Suppressor macrophage treated with lipopolysaccharide for 4 hours (primary cell): Measurements from ENCODE around the gene CCDC180.
"Not testable (repeated sequence)": the region's sequence is repeated elsewhere in the genome, so short reads cannot be mapped to it uniquely, and the experiment has no call there.

Experiments used
- DNase-seq: peaks from one replicate; pipeline ENCODE4 v3.0.0-alpha.2; 2020

Gene CCDC180

DNA sequence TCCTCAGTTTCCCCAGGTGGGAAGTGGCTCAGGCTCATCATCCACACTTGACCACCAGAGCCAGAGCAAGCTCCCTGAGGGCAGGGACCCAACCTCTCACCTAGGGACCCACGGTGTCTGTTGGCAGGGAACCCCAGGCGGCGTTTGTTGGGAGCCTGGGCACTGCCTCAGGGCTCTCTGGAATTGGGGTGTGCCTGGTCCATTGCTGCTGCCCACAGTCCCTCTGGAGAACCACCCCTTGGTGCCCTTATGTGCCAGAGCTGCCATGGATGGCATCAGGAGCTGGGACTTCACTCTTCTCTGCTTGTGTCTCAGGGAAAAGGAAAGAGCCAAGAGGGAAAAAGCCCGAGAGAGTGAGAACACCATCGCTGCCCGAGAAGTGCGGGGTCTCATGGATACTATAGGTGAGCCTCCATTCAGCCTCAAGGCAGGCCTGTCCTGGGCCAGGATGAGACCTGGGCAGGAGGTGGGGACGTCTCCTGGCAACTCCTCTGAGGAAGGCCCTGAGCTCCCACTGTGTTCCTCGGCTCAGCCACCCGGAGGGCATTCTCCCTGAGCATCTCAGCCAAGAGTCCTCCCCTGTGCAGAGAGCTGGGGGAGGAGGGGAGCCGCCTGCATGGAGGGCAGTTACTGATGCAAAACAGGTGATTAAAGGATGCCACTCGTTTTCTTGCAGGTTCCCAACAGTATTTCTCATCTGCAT is 4.5 kb downstream of the CCDC180 start:
- no peak for DNase-seq

DNA sequence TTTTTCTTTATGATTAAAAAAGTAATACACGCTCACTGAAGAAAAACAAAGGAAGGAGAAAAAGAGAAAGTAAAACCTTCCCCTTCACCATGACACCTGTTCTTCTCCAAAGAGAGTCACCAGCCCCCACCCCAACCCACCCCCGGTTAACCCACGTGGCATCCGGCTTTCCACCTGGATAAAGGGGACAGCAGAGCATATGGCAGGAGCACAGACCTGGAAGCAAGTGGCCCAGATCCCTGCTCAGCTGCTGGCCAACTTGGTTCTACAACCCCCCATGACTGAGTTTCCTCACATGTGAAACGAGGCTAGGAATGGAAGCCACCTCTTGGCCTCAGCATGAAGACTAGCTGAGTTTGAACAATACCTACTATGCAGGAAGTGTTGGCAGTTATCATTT is 5.1 kb downstream of the CCDC180 start:
- no peak for DNase-seq

DNA sequence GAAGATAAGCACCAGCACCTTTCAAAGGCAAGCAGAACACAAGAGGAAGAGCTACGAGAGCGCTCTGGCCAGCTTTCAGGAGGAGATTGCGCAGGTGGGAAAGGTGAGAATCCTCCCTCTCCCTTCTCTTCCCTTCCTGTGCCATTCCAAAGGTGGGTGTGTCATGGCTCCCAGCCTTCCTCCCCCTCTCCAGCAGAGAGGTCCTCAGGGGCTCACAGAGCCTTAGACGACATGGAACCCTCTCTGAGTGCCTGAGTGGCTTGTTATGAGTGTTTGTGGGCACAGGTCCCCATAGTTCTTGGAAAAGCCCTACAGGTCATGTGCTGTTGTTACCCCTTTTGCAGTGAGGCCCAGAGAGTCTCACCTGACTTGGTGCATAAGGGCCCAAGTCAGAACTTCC is 5.8 kb downstream of the CCDC180 start:
- no peak for DNase-seq

DNA sequence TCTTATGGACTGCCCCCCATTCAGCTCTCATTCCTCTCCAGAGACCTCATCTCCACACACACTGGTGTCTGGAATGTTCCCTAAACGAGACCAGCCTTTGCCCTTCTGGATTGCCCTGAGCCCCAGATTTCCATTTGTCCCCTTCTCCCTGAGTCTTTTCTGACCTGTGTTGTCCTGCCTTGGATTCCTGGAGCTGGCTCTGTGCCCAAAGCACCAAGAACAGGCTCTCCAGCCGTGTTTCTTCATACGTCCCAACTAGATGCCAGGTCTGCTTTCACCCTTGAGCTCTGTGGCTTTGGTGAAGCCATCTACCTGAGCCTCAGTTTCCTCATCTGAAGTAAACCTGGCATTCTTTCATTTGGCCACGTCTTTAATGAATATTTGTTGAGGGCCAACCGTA is 6.3 kb downstream of the CCDC180 start:
- no peak for DNase-seq

DNA sequence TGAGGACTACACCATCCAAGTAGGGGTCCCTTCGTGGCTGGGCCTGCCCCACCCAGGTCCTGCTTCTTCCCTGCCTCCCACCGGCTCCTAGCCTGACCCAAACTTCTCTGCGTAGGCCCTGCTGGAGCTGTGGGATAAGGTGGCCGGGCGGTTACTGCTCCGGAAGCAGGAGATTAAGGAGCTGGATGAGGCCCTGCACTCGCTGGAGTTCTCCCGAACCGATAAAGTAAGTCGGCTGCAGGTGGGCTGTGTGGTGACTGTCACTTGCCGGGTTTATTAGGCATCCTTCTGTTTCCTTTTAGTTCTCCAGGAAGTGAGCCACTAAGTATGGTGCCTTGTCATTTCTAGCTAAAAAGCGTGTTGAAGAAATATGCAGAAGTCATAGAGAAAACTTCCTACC is 7.0 kb downstream of the CCDC180 start:
- no peak for DNase-seq

DNA sequence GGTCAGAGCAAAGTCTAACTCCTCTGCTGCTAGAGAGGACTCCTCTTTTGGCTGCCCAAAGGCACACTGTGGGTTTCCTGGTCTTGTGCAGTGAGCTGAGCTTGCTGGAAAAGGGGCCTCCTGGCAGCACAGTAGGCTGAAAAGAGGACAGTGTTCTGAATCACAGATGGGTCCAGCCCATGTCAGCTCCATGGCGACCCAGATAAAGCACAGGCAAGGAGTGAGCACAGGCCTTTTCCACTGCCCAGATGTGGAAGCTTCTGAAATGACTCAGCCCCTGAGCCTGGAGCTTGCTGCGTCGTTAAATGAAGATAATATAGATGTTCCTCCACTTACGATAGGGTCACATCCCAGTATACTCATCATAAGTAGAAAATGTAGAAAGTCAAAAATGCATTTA is 8.1 kb downstream of the CCDC180 start:
- DNase-seq, result no peak

DNA sequence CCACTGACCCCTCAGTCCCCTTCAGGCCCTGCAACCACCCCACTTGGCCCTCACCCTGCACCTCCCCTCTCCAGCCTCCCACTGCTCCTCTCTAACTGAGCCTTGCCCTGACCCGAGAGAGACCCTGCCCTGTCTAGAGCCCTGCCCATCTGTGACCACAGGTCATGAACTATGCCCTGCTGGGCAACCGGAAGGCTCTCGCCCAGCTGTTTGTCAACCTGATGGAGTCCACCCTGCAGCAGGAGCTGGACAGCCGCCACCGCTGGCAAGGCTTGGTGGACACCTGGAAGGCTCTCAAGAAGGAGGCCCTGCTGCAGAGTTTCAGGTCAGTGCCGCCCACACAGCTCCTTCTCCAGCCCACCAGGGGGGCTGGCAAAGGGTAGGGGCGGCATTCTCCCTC is 9.4 kb downstream of the CCDC180 start:
- DNase-seq, result no peak

DNA sequence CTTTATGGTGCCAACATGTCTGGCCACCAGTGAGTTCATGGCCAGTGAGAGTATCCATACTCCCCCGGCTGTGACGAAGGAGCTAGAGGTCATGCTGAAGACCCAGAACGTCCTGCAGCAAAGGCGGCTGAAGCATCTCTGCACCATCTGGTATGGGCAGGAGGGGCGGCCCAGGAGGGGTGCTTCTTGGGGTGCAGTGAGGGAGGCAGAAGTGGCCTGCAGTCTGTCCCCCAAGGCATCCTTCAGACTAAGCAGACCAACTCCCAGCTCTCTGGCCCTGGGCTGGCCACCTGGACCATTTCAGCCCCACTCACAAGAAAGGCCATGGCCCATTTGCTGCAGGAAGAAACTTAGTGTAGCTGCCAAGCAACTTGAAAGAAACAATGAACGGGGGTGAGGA is 11.0 kb downstream of the CCDC180 start:
- DNase-seq, result no peak

DNA sequence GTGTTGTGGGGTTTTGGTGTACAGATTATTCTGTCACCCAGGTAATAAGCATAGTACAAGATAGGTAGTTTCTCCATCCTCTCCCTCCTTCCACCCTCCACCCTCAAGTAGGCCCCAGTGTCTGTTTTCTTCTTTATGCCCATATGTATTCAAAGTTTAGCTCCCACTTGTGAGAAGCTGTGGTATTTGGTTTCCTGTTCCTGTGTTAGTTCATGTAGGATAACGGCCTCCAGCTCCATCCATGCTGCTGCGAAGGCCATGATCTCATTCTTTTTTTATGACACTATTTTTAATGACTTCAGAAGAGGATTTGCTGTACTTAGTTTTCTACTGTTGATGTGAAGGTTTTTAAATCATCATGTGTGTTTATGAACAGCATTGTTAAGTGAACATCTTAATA is 11.9 kb downstream of the CCDC180 start:
- DNase-seq, result no peak

DNA sequence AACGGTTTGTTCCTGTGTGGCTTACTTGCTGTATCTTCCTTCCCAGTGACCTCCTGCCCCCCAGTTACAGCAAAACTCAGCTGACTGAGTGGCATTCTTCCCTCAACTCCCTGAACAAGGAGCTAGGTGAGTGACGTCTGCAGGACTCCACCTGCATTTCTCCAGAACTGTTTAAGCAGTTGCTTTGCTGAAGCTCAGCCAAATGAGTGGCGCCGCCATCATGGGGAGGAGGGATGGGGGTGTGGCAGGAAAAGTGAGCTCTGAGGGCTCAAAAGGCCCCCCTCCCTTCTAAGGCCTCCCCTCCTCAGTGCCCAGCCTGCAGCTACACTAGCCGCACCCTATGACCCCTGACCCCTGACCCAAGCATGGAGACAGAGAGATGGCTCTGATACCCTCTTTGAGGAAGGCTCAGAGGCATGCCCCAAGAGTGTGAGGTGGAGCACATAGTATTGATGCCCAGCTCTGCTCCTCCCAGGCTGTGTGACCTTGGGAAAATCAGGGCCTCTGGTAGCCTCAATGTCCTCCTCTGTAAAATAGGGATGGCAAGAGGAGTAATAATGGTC is 12.7 kb downstream of the CCDC180 start:
- no peak for DNase-seq

DNA sequence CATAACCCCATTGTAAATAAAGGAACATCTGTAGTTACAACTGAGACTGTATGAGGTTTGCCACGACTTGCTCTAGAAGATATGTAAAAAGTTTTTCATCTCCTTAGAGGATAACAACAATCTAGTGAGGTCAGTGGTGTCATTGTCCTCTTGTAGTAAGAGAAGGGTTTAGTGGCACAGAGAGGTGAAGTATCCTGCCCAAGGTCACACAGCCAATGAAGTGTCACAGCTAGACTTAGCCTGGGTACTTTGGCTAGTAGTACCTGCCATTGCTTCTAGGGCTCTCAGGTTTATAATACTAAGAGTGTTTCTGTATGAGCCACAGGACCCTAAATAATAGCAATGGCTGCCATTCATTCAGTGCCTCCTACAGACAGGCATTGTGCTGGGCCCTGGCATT is 13.8 kb downstream of the CCDC180 start:
- DNase-seq, result no peak

DNA sequence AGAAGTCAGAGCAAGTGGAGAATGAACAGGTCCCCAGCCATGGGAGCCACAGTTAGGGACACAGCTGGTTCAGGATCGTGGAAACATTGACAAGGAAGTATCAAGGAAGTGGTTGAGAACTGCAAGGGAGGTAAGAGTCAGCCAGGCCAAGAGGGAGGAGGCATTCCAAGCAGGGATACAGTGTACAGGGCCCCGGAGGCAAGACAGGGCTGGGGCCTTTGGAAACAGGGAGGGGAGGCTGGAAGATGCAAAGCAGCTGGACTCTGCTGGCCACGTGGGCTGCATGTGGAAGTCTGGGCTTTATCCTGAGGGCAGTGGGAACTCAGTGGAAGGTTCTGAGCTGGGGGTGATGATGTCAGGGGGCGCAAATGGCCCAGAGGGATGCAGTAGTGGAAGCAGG is 14.2 kb downstream of the CCDC180 start:
- DNase-seq, result no peak

DNA sequence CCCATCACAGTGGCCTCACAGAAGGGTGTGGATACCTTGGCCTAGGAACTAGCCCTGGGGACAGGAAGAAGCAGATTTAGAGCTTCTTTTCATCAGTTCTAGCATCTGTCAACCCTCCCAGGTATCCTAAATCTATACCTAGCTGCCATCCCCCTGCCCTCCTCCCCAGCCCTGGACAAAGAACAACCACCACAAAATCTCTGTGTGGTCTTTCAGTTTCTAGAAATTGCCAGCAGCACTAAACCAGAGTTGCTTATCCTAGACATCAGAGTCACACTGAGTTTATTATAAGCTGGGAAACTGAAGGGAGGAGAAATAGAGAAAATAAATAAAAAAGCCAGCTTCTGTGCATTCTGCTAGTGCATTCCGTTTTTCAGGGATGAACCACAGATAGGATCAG is 14.6 kb downstream of the CCDC180 start:
- DNase-seq, result no peak

DNA sequence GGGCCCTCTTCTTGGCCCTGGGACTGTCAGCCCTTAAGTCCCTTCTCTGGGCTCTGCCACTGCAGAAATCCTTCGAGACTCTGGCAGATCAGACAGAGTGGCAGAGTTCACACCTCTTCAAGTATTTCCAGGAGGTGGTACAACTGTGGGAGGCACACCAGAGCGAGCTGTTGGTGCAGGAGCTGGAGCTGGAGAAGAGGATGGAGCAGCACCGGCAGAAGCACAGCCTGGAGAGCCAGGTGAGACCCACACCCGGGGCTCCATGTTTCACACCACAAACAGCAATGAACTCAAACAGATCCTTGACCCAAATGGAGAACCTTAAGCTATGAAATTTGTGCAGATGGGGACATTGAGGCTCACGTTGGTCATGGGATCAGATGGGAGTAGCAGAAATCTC is 17.5 kb downstream of the CCDC180 start:
- no peak for DNase-seq

DNA sequence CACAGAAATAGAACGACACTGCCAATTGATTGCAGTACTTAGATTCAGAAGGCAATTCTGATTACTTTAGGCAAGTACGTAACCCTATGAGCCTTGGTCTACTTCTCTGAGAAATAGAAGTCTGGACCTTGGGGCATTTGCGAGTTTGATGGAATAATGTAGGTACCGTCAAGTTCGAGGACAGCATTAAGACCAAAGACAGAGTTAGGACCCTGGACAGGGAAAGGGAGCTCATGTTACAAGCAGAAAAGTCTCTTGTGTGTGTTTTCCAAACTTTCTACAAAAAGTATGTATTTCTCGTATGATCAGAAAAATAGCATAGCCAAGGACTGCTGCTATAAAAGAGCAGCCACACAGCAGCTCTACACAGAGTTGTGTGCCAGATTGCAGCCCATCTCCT is 20.1 kb downstream of the CCDC180 start:
- DNase-seq, result no peak

DNA sequence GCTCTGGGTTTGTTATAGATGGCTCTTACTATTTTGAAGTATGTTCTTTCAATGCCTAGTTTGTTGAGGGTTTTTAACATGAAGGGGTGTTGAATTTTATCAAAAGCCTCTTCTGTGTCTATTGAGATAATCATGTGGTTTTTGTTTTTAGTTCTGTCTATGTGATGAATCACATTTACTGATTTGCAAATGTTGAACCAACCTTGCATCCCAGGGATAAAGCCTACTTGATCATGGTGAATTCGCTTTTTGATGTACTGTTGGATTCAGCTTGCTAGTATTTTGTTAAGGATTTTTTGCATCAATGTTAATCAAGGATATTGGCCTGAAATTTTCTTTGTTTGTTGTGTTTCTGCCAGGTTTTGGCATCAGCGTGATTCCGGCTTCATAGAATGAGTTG is 25.5 kb downstream of the CCDC180 start:
- DNase-seq, result no peak

DNA sequence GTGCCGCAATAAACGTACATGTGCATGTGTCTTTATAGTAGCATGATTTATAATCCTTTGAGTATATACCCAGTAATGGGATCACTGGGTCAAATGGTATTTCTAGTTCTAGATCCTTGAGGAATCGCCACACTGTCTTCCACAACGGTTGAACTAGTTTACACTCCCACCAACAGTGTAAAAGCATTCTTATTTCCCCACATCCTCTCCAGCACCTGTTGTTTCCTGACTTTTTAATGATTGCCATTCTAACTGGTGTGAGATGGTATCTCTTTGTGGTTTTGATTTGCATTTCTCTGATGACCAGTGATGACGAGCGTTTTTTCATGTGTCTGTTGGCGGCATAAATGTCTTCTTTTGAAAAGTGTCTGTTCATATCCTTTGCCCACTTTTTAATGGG is 28.2 kb downstream of the CCDC180 start:
- DNase-seq, result not testable (repeated sequence)

DNA sequence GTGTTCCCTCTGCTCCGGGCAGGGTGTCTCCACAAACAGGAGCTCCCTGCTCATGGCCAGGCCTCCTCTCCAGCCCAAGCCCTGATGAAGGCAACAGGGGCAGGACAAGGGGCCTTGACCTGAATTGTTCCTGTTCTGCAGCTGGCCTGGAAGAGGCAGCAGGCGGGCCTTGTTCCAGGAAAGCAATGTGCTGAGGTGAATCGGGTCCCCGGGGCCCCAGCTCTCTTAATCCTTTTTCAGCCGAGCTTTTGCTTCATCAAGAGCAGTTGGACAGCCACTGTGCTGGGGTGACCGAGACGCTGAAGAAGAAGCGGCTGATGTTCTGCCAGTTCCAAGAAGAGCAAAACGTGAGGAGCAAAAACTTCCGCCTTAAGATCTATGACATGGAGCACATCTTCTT is 41.4 kb downstream of the CCDC180 start:
- no peak for DNase-seq

DNA sequence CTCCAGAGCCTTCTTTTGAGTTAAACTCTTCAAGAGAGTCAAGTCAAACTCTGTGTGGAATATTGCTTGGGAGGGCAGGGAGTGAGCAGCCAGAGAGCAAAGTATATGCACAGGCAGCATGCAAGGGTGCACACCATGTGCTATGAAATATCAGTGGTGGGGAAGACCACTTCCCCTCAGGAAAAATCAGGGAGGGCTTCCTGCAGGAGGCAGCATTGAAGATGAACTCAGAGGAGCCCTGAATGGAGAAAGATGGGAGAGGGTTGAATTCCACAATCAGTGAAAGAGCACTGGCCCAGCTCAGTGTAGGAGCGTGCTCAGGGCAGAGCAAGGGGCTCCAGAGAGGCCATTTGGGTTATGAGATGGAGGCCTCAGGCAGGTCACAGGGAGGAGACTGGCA is 41.9 kb downstream of the CCDC180 start:
- DNase-seq, result no peak

DNA sequence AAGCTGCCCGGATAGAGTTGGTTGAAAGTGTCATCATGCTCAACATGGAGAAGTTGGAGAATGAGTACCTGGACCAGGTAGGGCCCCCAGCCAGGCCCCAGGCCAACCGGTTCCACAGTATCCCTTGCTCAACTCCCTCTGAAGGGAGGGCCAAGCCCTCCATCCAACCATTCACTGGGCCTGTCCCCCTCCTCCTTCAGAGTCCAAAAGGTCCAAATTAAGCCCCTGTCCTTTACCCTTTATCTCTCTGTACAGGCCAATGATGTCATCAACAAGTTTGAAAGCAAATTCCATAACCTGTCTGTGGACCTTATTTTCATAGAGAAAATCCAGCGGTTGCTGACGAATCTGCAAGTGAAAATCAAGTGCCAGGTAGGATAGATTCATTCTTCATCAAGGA is 47.2 kb downstream of the CCDC180 start:
- DNase-seq, result no peak

DNA sequence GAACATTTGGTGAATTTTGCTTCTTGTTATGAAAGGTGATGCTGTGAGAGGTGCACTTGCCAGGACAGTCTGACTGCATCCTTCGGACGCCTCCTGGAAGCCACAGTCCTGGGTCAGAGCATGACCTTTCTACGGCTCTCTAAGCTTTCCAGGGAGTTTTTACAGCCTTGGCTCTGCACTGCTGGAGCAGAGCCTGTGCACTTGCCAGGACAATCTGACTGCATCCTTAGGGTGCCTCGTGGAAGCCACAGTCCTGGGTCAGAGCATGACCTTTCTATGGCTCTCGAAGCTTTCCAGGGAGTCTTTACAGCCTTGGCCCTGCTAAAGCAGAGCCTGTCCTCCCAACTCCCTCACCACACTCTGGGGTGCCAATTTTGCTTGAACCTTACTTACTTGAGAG is 49.6 kb downstream of the CCDC180 start:
- no peak for DNase-seq
